GM19035 (cell line): ENCODE results near the gene PLA2G3.
"Not testable (repeated sequence)": the region's sequence is repeated elsewhere in the genome, so short reads cannot be mapped to it uniquely, and the experiment has no call there.

ENCODE experiments used
- ATAC-seq: cut with Tn5 transposase; IDR thresholded peaks from one replicate; pipeline ENCODE4 v1.9.1; 2021; ENCODE audit not compliant: unreplicated experiment

The PLA2G3 gene

GRCh38 chr22:31124290-31124689 lies 16.0 kb downstream of the PLA2G3 start:
- no peak for ATAC-seq

- ATAC-seq = no peak
Observed at GRCh38 chr22:31123292-31123602, 17.1 kb downstream of the PLA2G3 start.

- no peak for ATAC-seq
Observed at GRCh38 chr22:31122532-31123291, 17.6 kb downstream of the PLA2G3 start, which contains the start of gene INPP5J. Gene INPP5J, plus strand, starts transcription at chr22:31122966. Its CDS starts 49 bp downstream, at chr22:31123015.

GRCh38 chr22:31122196-31122531 lies 18.1 kb downstream of the PLA2G3 start:
- ATAC-seq = no peak

GRCh38 chr22:31121403-31121802 lies 18.9 kb downstream of the PLA2G3 start:
- no peak for ATAC-seq

GRCh38 chr22:31120642-31121041 lies 19.7 kb downstream of the PLA2G3 start:
- ATAC-seq = no peak

- no peak for ATAC-seq
Observed at GRCh38 chr22:31120230-31120629, 20.1 kb downstream of the PLA2G3 start.

GRCh38 chr22:31119026-31119717 lies 21.1 kb downstream of the PLA2G3 start:
- no peak for ATAC-seq

- ATAC-seq = no peak
Observed at GRCh38 chr22:31118046-31118820, 22.1 kb downstream of the PLA2G3 start.

GRCh38 chr22:31112547-31113091 lies 27.7 kb downstream of the PLA2G3 start:
- ATAC-seq = not testable (repeated sequence)

- ATAC-seq = peak; percentile 29
Observed at GRCh38 chr22:31107894-31108218, 32.5 kb downstream of the PLA2G3 start.

GRCh38 chr22:31107178-31107893 lies 33.0 kb downstream of the PLA2G3 start, which contains the start of gene SELENOM:
Gene SELENOM, minus strand, starts transcription at chr22:31107568. Its CDS starts 63 bp downstream, at chr22:31107505.
- peak; percentile 83 for ATAC-seq

- no peak for ATAC-seq
Observed at GRCh38 chr22:31106731-31107177, 33.6 kb downstream of the PLA2G3 start.

- ATAC-seq = no peak
Observed at GRCh38 chr22:31106001-31106571, 34.2 kb downstream of the PLA2G3 start.

GRCh38 chr22:31105282-31105929 lies 34.9 kb downstream of the PLA2G3 start:
- ATAC-seq = no peak

- ATAC-seq = no peak
Observed at GRCh38 chr22:31104869-31105268, 35.4 kb downstream of the PLA2G3 start.

GRCh38 chr22:31103899-31104694 lies 36.2 kb downstream of the PLA2G3 start:
- ATAC-seq = no peak

- no peak for ATAC-seq
Observed at GRCh38 chr22:31103111-31103510, 37.2 kb downstream of the PLA2G3 start.

- ATAC-seq = no peak
Observed at GRCh38 chr22:31102441-31103081, 37.7 kb downstream of the PLA2G3 start.
